ENCODE measurements around the gene EPS15. TPM values are rescaled to one million over a fixed set of nuclear protein-coding genes. Genes with fewer than 3 reads are reported as not detected.

EPS15 gene
- total and polyA plus RNA-seq, 9 of the 15 experiments (the other 6 are each of a cell fraction or from before 2014, with no cell fraction given) = 23.1 to 69.0 (median 41.7) TPM

- CTCF ChIA-PET (ENCODE audit: low intra/inter-chr PET ratio) = no interaction called here
These were observed 76.5 kb downstream of the EPS15 start for GRCh38 chr1:51442616-51443015.

More at GRCh38 chr1:51442616-51443015, 76.5 kb downstream of the EPS15 start:
- in situ Hi-C loops (cut with MboI) (no loop called here), intact Hi-C loops (cut with micrococcal nuclease) (loop anchor here (10.0 kb wide), 1 partner anchor 322 kb away; no protein-coding TSS in a partner anchor)
- no peak for FAIRE-seq
- no peak for DNase-seq (ENCODE audit: extremely low read depth in 1 of 4, low spot score in 3 of 4)
- Histone ChIP-seq H3K79me2 (ENCODE audit: control insufficient read depth, insufficient read depth, low read length) (no peaks in the 10 kb centered on the region), H3K36me3 (ENCODE audit: control insufficient read depth, insufficient read depth, low read length) (peaks cover 61% of the 10 kb centered on the region; the same call in 2 of the 3 replicates), H3K4me2 (ENCODE audit: insufficient read depth, low read length) (no peak overlapping the region), H3K4me3 (no peak overlapping the region), H3K27me3 (ENCODE audit: control insufficient read depth in 2 of 2, insufficient read depth in 2 of 2, low read length in 2 of 2) (no peaks in the 10 kb centered on the region), H3K27ac (ENCODE audit: extremely low read depth, low read depth, low read length) (no peak overlapping the region; the same call in 2 of the 3 replicates), H3K4me1 (replicated peaks in 1 of 2; ENCODE audit: control insufficient read depth in 2 of 2, insufficient read depth in 2 of 2, low read length in 2 of 2) (peaks cover 0 to 16% of the 10 kb centered on the region in 2 experiments; a peak in 4 of 5 replicates), H4K20me1 (replicated peaks; ENCODE audit: control insufficient read depth, insufficient read depth, low read length) (no peaks in the 10 kb centered on the region), H3K9ac (ENCODE audit: insufficient read depth in 1 of 2, low read depth in 2 of 2, low read length in 2 of 2) (no peak overlapping the region), H3K9me3 (replicated peaks; ENCODE audit: control insufficient read depth, insufficient read depth, low read depth, low read length) (no peaks in the 10 kb centered on the region), H2AFZ (ENCODE audit: low read depth, low read length) (no peak overlapping the region), H3K9me1 (ENCODE audit: control insufficient read depth, insufficient read depth, low read length) (no peaks in the 10 kb centered on the region)
- ATAC-seq = no peak
- POLR2A ChIA-PET = interaction anchor here (0.7 to 2.3 kb wide), 4 partner anchors 9 to 19 kb away, joined by 3 to 7 read pairs (median 4); no protein-coding TSS in a partner anchor
- TF ChIP-seq CSDE1 (IDR thresholded peaks at IDR 0.05) (0 out of 4 replicates have a peak, but pooled peaks of 1 of the 2 experiments have one; percentile 37), RREB1 (CRISPR knock-in tag; IDR thresholded peaks at IDR 0.05) (no peak)
- WGBS (ENCODE audit: insufficient coverage, low coverage, missing lambda C conversion rate) = 83% methylated on average over 1 of the region's 1 CpG
- no TSS peak for BruUV-seq (replicated peaks)

Data from K562 (cell line).